Dendritic cell treated with granulocyte-macrophage colony-stimulating factor and Interleukin-4, amounts not matched to agents 40 ng/mL and 50 ng/mL, for 4 days (primary cell): ENCODE data around the gene CYP4F2.
"Not testable (repeated sequence)": the region's sequence is repeated elsewhere in the genome, so short reads cannot be mapped to it uniquely, and the experiment has no call there.

Source experiments
- H3K27ac Mint-ChIP-seq: one replicate; pipeline ENCODE4 v1.8.0; 2022; ENCODE audit warnings: mild to moderate bottlenecking, mixed read lengths
- H3K27me3 Mint-ChIP-seq: one replicate; pipeline ENCODE4 v1.8.0; 2022; ENCODE audit warnings: mild to moderate bottlenecking, mixed read lengths
- H3K36me3 Mint-ChIP-seq: one replicate; pipeline ENCODE4 v1.8.0; 2022; ENCODE audit warnings: low read depth, mixed read lengths
- H3K4me1 Mint-ChIP-seq: one replicate; pipeline ENCODE4 v1.8.0; 2022; ENCODE audit warnings: low read depth, mixed read lengths
- H3K4me3 Mint-ChIP-seq: one replicate; pipeline ENCODE4 v1.8.0; 2022; ENCODE audit warnings: mild to moderate bottlenecking, moderate library complexity, mixed read lengths
- H3K9me3 Mint-ChIP-seq: one replicate; pipeline ENCODE4 v1.8.0; 2022; ENCODE audit warnings: mixed read lengths
- intact Hi-C: fragments of 100-400 bp; cut with micrococcal nuclease; formaldehyde crosslinking; loops from one replicate; pipeline ENCODE4 v1.15.0; 2022

The CYP4F2 gene, protein sequence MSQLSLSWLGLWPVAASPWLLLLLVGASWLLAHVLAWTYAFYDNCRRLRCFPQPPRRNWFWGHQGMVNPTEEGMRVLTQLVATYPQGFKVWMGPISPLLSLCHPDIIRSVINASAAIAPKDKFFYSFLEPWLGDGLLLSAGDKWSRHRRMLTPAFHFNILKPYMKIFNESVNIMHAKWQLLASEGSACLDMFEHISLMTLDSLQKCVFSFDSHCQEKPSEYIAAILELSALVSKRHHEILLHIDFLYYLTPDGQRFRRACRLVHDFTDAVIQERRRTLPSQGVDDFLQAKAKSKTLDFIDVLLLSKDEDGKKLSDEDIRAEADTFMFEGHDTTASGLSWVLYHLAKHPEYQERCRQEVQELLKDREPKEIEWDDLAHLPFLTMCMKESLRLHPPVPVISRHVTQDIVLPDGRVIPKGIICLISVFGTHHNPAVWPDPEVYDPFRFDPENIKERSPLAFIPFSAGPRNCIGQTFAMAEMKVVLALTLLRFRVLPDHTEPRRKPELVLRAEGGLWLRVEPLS

DNA sequence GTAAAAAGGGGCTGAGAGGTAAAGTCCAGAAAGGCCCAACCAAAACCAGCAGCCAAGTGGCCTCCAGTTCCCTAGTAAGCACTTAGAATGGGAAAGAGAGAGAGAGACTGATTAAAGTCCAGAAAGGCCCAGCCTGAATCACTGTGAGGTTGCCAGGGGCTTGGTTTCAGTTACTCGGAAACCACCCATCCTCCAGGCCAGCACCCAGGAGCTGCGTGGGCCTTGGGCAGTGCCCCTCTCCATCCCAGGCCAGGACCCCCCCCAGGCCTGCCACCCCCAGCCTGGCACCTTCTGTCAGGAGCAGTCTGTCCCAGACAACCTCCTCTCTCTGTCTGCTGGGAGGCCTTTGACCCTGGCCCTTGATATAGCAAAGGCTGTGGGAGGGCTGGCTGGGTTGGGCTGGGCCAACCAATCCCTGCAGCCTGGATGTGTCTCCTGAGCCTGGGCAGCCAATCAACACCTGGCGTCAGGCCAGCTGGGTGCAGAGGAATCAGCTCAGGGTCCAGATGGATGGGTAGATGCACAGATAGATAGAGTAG lies at the start of gene CYP4F2:
CYP4F2 (minus strand) TSS at position 337 of the 539 bp plus-strand sequence. CDS start 463 bp downstream, outside the sequence.
- H3K4me1 Mint-ChIP-seq: peaks cover 17% of the 10 kb centered on the region
- H3K9me3 Mint-ChIP-seq: no peaks in the 10 kb centered on the region
- H3K27ac Mint-ChIP-seq: no peak within 1 kb of the TSS
- no peaks in the 10 kb centered on the region for H3K36me3 Mint-ChIP-seq
- H3K27me3 Mint-ChIP-seq: peaks cover 9% of the 10 kb centered on the region
- H3K4me3 Mint-ChIP-seq: no peak within 1 kb of the TSS
- intact Hi-C loops: no loop called here

- Mint-ChIP-seq H3K9me3 (peaks cover 29% of the 10 kb centered on the region), H3K36me3 (no peaks in the 10 kb centered on the region), H3K27ac (no peak overlapping the region), H3K4me3 (no peak overlapping the region), H3K4me1 (no peaks in the 10 kb centered on the region), H3K27me3 (peaks cover 26% of the 10 kb centered on the region)
- intact Hi-C loops: no loop called here
These were observed 47.4 kb upstream of the CYP4F2 start for GRCh38 chr19:15945301-15945700.

GRCh38 chr19:15944401-15944800 lies 46.5 kb upstream of the CYP4F2 start:
- Mint-ChIP-seq H3K27ac (no peak overlapping the region), H3K4me3 (no peak overlapping the region), H3K27me3 (peaks cover 29% of the 10 kb centered on the region), H3K36me3 (no peaks in the 10 kb centered on the region), H3K9me3 (peaks cover 26% of the 10 kb centered on the region), H3K4me1 (no peaks in the 10 kb centered on the region)
- intact Hi-C loops: no loop called here

GRCh38 chr19:15937771-15938170 lies 39.9 kb upstream of the CYP4F2 start:
- intact Hi-C loops: no loop called here
- no peaks in the 10 kb centered on the region for H3K9me3 Mint-ChIP-seq
- no peaks in the 10 kb centered on the region for H3K4me1 Mint-ChIP-seq
- H3K27ac Mint-ChIP-seq: no peak overlapping the region
- H3K27me3 Mint-ChIP-seq: peaks cover 42% of the 10 kb centered on the region
- H3K4me3 Mint-ChIP-seq: no peak overlapping the region
- no peaks in the 10 kb centered on the region for H3K36me3 Mint-ChIP-seq

- intact Hi-C loops: no loop called here
These were observed 39.1 kb upstream of the CYP4F2 start for GRCh38 chr19:15936950-15937349.

GRCh38 chr19:15936173-15936572 lies 38.3 kb upstream of the CYP4F2 start:
- Mint-ChIP-seq H3K27me3 (peaks cover 40% of the 10 kb centered on the region), H3K4me1 (no peaks in the 10 kb centered on the region), H3K27ac (no peak overlapping the region), H3K4me3 (no peak overlapping the region), H3K36me3 (no peaks in the 10 kb centered on the region), H3K9me3 (no peaks in the 10 kb centered on the region)
- intact Hi-C loops: no loop called here

More at GRCh38 chr19:15936950-15937349, 39.1 kb upstream of the CYP4F2 start:
- Mint-ChIP-seq H3K27ac (no peak overlapping the region), H3K9me3 (no peaks in the 10 kb centered on the region), H3K27me3 (peaks cover 38% of the 10 kb centered on the region), H3K36me3 (no peaks in the 10 kb centered on the region), H3K4me3 (no peak overlapping the region), H3K4me1 (no peaks in the 10 kb centered on the region)

DNA sequence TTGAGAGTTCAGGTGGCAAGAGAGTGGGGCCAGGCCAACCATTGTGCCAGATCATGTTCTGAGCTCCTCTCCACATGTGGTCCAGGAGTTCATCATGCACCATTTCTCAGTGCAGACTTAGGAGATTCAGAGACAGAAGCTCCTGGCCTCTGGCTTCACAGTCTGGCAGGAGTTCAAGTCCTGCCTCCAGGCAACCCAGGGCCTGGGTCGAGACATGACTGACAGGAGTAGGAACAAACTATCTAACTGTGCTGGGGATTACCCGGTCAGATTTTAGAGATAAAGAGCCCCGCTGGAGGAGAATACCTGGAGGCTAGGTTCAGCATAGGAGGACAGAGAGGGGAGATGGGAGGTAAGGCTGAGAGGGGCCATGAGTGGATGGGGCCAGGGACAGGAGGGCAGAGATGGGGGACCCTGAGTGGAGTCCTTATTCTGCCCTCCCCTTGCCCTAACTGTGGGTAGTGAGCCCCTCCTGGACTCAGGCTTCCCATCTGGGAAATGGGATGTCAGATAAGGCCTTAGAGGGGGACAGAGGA lies 37.4 kb upstream of the CYP4F2 start:
- Mint-ChIP-seq H3K4me3 (no peak overlapping the region), H3K4me1 (no peaks in the 10 kb centered on the region), H3K36me3 (no peaks in the 10 kb centered on the region), H3K27ac (no peak overlapping the region), H3K9me3 (no peaks in the 10 kb centered on the region), H3K27me3 (peaks cover 44% of the 10 kb centered on the region)
- intact Hi-C loops: no loop called here

DNA sequence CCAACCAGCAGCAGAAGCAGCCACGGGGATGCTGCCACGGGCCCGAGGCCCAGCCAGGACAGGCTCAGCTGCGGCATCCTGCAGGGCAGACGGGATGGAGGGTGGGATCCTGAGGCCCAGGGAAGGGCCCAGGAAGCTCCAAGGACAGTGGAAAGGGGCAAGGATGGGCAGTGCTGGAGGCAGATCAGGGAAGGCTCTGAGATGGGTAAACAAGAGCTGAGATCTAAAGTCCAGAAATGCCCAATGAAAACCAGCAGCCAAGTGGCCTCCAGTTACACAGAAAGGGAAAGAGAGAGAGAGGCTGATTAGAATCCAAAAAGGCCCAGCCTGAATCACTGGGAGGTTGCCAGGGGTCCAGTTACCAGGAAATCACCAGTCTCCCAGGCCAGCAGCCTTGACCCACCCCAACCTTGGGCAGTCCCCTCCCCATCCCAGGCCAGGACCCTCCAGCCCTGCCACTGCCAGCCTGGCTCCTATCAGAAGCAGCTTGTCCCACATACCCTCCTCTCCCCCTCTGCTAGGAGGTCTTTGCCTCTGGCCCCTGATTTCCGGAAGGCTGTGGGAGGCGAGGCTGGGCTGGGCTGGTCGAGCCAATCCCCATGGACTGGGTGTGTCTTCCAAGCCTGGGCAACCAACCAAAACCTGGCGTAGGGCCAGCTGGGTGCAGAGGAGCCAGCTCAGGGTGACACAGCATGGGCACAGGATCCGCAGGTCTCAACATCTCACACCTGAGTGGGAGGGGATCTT lies 36.6 kb upstream of the CYP4F2 start, which contains the start of gene CYP4F11:
CYP4F11 (minus strand) TSS at position 198 of the 747 bp plus-strand sequence; CDS start at position 77, 121 bp downstream.
- Mint-ChIP-seq H3K9me3 (no peaks in the 10 kb centered on the region), H3K27me3 (peaks cover 46% of the 10 kb centered on the region), H3K27ac (no peak within 1 kb of the TSS), H3K36me3 (no peaks in the 10 kb centered on the region), H3K4me3 (no peak within 1 kb of the TSS), H3K4me1 (no peaks in the 10 kb centered on the region)
- intact Hi-C loops: no loop called here

DNA sequence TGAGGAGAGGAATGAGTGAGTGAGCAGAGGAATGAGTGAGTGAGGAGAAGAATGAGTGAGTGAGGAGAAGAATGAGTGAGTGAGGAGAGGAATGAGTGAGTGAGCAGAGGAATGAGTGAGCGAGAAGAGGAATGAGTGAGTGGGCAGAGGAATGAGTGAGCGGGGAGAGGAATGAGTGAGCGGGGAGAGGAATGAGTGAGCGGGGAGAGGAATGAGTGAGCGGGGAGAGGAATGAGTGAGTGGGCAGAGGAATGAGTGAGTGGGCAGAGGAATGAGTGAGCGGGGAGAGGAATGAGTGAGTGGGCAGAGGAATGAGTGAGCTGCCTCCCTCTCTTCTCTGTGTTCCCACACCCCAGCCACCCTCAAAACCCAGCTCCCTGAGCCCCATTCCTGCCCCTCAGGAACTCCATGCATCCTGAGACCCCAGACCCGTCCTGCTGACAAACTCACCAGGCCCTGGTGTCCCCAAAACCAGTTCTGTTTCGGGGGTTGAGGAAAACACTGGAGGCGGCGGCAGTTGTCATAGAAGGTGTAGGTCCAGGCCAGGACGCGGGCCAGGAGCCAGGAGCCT lies 36.0 kb upstream of the CYP4F2 start:
- H3K27me3 Mint-ChIP-seq: peaks cover 46% of the 10 kb centered on the region
- H3K4me1 Mint-ChIP-seq, intact Hi-C loops, H3K4me3 Mint-ChIP-seq, H3K36me3 Mint-ChIP-seq, H3K9me3 Mint-ChIP-seq, H3K27ac Mint-ChIP-seq: not testable (repeated sequence)

DNA sequence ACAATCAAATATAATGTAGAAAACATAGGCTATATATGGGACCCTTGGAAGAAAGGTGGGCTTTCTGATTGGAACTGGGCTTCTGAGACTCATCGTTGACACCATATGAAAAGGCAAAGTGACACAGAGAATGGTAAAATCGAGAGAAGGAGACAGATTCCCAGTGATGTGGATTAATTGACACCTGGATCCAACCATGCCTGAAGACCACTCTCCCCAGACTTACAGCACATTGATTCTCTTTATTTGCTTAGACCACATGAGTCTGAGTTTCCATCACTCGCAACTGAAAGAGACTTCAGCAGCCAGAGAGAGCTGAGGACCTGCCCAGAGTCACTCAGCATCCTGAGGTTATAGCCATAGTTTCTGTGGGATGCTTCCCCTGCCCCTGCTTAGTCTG lies 30.4 kb upstream of the CYP4F2 start:
- H3K4me3 Mint-ChIP-seq: no peak overlapping the region
- H3K4me1 Mint-ChIP-seq: no peaks in the 10 kb centered on the region
- no peaks in the 10 kb centered on the region for H3K36me3 Mint-ChIP-seq
- no peaks in the 10 kb centered on the region for H3K9me3 Mint-ChIP-seq
- H3K27me3 Mint-ChIP-seq: peaks cover 18% of the 10 kb centered on the region
- intact Hi-C loops: no loop called here
- H3K27ac Mint-ChIP-seq: no peak overlapping the region

DNA sequence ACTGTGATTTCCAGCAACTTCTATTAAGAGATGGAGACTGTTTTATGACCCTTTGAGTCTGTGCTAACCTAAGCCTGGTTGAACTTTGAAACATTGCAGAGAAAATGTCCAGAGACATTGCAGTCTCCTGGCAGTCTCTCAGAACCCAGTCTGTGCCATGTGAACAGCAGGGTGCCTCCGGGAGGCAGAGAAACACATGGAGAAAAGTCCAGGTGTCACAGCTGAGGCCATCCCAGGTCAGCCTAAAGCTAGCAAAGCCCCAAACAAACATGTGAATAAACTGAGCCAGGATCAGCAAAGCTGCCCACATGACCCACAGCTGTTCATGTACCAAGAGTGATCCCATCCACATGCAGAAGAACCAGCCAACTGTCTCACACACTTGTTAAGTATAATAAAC lies 28.6 kb upstream of the CYP4F2 start:
- intact Hi-C loops: no loop called here
- Mint-ChIP-seq H3K9me3 (no peaks in the 10 kb centered on the region), H3K4me1 (no peaks in the 10 kb centered on the region), H3K36me3 (no peaks in the 10 kb centered on the region), H3K4me3 (no peak overlapping the region), H3K27ac (no peak overlapping the region), H3K27me3 (peaks cover 20% of the 10 kb centered on the region)

- intact Hi-C loops: no loop called here
- no peaks in the 10 kb centered on the region for H3K9me3 Mint-ChIP-seq
These were observed 25.8 kb upstream of the CYP4F2 start for GRCh38 chr19:15923702-15924101.

DNA sequence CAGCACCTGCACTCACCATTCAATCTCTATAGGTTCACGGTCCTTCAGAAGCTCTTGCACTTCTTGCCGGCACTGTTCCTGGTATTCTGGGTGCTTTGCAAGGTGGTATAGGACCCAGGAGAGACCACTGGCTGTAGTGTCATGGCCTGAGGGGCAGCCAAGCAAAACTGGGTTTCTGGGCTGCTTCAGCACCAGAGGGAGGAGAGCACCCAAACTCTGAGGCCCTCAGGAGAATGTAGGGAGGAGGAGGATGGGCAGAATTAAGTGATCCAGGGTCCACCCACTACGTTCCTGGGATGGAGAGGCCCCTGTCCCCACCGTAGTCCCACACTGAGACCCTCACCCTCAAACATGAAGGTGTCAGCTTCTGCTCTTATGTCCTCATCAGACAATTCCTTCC lies 24.1 kb upstream of the CYP4F2 start:
- no peaks in the 10 kb centered on the region for H3K4me1 Mint-ChIP-seq
- intact Hi-C loops: no loop called here
- H3K9me3 Mint-ChIP-seq: no peaks in the 10 kb centered on the region
- H3K4me3 Mint-ChIP-seq: no peak overlapping the region
- no peaks in the 10 kb centered on the region for H3K36me3 Mint-ChIP-seq
- peaks cover 10% of the 10 kb centered on the region for H3K27me3 Mint-ChIP-seq
- H3K27ac Mint-ChIP-seq: no peak overlapping the region

More at GRCh38 chr19:15923702-15924101, 25.8 kb upstream of the CYP4F2 start:
- Mint-ChIP-seq H3K4me1 (no peaks in the 10 kb centered on the region), H3K4me3 (no peak overlapping the region), H3K36me3 (no peaks in the 10 kb centered on the region), H3K27me3 (peaks cover 10% of the 10 kb centered on the region), H3K27ac (no peak overlapping the region)
